Spleen (tissue), 7 donors: ENCODE data around the gene SLC7A6.

Experiments
- POLR2A ChIP-seq, 3 donors: fragments of 450-650 bp; IDR thresholded peaks; one replicate each; pipeline ENCODE4 v1.5.1; 2017; ENCODE audit warnings: antibody characterized with exemption in 3 of 3, mild to moderate bottlenecking in 1 of 3
- TF ChIP-seq, protein P1 (sequence below), 11 experiments: fragments of 200-600 bp in 7 of 11; fragments of 450-650 bp in 4 of 11; sonication (generic) in 4 of 11; IDR thresholded peaks in 8 of 11; conservative IDR thresholded peaks in 3 of 11; 1 replicate in 7 of 11; 2 replicates in 4 of 11; pipeline versions ENCODE4 v1.4.0 to v1.8.0; 2016 to 2021; ENCODE audit warnings: antibody characterized with exemption in 11 of 11, inconsistent platforms in 4 of 11, mild to moderate bottlenecking in 1 of 11
- donor health status: DM: no; HTN: no; CAD: no; lungs with moderate emphysema.
- donor health status: DM: no; HTN: no; CAD: no.
- donor health status: DM: no; HTN: no; CAD: no.

GRCh38 chr16:68275611-68276191 is 11.4 kb downstream of the SLC7A6 start:
- TF ChIP-seq, protein P1, sequence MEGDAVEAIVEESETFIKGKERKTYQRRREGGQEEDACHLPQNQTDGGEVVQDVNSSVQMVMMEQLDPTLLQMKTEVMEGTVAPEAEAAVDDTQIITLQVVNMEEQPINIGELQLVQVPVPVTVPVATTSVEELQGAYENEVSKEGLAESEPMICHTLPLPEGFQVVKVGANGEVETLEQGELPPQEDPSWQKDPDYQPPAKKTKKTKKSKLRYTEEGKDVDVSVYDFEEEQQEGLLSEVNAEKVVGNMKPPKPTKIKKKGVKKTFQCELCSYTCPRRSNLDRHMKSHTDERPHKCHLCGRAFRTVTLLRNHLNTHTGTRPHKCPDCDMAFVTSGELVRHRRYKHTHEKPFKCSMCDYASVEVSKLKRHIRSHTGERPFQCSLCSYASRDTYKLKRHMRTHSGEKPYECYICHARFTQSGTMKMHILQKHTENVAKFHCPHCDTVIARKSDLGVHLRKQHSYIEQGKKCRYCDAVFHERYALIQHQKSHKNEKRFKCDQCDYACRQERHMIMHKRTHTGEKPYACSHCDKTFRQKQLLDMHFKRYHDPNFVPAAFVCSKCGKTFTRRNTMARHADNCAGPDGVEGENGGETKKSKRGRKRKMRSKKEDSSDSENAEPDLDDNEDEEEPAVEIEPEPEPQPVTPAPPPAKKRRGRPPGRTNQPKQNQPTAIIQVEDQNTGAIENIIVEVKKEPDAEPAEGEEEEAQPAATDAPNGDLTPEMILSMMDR (IDR thresholded peaks at IDR 0.05 in 8 of 11, conservative IDR thresholded peaks at IDR 0.05 in 3 of 11), result no peak
- TF ChIP-seq POLR2A (IDR thresholded peaks at IDR 0.05), result no peak
